Astrocyte (in vitro differentiated cells and primary cell): ENCODE measurements around the gene TRIM44.

Source experiments
- EZH2 ChIP-seq: IDR thresholded peaks from 2 replicates; pipeline ENCODE4 v1.6.1; 2012; ENCODE audit warnings: mild to moderate bottlenecking, low read length, inconsistent platforms; ENCODE audit not compliant: insufficient read depth
- TF ChIP-seq, protein P1 (sequence below): IDR thresholded peaks from 2 replicates; pipeline ENCODE4 v1.5.1; 2011; ENCODE audit warnings: low read depth, mild to moderate bottlenecking, inconsistent platforms, low read length, moderate library complexity; ENCODE audit not compliant: insufficient read depth

DNA sequence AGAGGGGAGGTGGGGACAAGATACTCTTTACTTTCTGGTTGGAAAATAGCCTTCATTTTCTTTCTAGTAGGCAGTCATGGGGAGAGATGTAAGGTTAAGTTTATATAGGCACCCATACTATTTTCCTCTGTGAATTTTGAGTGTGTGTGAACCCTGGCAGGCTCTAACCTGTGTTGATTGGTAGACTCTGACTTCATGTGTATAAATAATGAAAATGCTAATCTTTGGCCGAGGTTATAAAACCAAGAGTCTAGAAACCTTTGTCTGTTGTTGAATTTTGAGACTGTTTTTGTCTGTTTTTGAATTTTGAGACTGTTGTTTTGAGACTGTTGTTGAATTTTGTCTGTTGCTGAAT is 14.0 kb downstream of the TRIM44 start:
- TF ChIP-seq, protein P1, sequence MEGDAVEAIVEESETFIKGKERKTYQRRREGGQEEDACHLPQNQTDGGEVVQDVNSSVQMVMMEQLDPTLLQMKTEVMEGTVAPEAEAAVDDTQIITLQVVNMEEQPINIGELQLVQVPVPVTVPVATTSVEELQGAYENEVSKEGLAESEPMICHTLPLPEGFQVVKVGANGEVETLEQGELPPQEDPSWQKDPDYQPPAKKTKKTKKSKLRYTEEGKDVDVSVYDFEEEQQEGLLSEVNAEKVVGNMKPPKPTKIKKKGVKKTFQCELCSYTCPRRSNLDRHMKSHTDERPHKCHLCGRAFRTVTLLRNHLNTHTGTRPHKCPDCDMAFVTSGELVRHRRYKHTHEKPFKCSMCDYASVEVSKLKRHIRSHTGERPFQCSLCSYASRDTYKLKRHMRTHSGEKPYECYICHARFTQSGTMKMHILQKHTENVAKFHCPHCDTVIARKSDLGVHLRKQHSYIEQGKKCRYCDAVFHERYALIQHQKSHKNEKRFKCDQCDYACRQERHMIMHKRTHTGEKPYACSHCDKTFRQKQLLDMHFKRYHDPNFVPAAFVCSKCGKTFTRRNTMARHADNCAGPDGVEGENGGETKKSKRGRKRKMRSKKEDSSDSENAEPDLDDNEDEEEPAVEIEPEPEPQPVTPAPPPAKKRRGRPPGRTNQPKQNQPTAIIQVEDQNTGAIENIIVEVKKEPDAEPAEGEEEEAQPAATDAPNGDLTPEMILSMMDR, result no peak
- TF ChIP-seq EZH2, result no peak
